ENCODE results near the gene ARHGEF1.

Gene ARHGEF1

GRCh38 chr19:41919948-41920712, 37.1 kb downstream of the ARHGEF1 start:
- no peak for DNase-seq (ENCODE audit: low read depth)

GRCh38 chr19:41920882-41921576, 38.0 kb downstream of the ARHGEF1 start:
- no peak for DNase-seq (ENCODE audit: low read depth)

DNA sequence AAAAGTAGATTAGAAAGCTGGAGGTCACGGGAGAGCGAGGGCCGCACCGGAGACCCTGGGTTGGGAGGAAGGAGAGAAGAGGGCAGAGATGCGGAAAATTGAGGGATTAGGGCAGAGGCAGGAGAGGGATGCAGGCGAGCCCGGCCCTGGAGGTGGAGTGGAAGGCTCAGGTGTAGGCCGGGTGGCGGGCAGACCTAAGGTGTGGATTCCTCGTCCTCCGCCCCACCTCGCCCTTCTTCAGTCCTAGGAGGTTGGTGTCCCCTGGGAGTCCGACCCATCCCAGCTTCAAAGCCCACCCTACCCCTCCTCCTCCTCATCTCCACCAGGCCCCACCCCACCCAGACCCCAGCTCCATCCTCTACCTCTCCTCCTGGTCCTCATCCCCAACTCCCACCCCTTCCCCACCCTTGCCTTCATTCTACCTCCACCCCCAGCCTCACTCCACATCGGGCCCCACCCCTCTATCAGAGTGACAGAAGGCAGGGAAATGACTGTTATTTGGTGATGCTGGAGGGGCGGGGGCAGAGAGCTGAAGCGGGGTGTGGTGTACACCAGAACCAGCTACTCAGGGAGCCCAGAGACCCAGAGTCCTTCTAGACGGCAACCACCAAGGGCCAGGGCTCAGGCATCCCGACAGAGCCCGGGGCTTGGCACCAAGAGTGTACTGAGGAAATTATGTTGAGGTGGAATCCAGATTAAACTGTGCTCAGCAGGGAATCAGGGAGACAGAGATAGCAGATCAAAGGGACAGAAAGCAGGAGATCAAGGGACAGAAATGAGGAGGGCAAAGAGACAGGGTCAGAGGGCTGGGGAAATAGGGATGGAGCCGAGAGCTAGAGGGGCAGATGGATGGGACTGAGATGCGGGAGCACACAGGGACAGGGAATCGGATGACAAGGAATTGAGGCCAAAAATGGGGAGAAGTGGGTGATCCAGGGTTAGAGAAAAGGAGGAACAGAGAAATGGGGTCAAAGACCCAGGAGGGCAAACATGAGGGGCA, 38.9 kb downstream of the ARHGEF1 start:
- no peak for DNase-seq (ENCODE audit: low read depth)

- DNase-seq (ENCODE audit: low read depth) = no peak
These were observed 39.6 kb downstream of the ARHGEF1 start for GRCh38 chr19:41922585-41922984.

DNA sequence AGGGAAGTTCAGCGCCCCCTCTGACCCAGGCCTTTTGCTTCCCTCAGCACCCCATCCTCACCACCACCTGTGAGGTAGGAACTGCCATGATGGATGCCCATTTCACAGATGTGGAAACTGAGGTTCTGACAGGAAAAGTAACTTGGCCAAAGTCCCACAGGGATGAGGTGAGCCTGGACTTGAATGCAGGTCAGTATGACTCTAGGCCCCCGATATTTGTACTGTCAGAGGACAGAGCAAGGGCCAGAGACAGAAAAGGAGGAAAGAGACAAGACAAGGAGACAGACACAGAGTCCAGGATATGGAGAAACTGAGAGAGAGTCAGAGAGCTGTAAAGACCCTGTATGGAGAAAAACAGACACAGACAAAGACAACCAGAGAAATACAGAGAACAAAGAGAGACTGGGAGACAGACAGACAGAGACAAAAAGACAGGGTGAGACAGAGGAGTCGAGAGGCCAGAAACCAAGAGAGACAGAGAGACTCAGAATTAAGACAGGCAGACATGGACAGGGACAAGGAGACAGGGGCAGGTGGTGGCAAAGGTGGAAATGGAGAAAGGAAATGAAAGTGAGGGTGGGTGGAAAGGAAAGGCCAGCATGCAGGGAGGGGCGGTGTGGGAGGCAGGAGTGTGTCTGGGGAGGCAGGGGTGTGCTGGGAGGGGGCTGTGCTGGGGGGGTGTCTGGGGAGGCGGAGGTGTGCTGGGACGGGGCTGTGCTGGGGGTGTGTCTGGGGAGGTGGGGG, 40.2 kb downstream of the ARHGEF1 start:
- no peak for DNase-seq (ENCODE audit: low read depth)

DNA sequence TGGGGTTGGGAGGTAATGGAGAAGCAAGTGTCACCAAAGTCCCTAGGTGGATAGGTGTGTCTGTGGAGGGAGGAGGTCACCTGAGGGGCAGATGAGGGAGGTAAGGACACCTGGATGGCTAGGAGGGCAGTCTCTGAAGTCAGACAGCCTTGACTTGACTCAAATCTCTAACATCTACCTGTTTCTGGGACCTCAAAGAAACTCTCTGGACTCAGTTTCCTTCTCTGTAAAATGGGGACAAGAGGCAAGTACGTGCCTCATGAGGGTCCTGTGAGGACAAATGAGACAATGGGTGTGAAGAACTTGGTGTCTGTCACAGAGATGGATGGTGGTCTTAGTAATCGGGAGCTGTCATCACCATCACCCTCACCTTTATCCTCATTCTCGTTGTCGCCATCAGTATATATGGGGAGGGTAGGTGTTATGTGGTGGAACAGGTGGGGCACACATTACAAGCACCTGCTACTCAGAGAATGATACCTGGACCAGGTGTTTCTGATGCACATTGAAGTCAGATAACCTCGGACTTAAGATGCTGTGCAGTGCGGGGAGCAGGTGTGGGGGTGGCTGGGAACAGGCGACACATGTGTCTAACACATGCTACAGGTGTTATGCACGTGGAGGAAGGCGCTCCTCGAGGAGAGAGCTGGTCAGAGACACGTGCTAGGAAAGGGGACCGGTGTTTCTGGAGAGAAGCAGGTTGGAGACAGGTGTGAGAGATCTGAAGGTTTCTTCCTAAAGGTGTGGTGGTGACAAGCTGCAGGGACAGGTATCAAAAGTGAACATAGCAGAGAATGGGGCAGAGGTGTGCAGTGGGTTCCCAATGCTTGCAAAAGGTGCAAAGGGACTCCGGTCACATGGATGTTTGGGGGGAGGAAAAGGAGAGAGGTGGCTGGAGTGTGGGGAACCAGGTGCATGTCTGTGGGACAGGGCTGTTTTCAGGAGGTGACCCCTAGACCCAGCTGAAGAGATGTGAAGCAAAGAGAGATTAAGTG, 41.5 kb downstream of the ARHGEF1 start:
- no peak for DNase-seq (ENCODE audit: low read depth)

GRCh38 chr19:41925208-41926003, 42.4 kb downstream of the ARHGEF1 start:
- DNase-seq (ENCODE audit: low read depth) = no peak

DNA sequence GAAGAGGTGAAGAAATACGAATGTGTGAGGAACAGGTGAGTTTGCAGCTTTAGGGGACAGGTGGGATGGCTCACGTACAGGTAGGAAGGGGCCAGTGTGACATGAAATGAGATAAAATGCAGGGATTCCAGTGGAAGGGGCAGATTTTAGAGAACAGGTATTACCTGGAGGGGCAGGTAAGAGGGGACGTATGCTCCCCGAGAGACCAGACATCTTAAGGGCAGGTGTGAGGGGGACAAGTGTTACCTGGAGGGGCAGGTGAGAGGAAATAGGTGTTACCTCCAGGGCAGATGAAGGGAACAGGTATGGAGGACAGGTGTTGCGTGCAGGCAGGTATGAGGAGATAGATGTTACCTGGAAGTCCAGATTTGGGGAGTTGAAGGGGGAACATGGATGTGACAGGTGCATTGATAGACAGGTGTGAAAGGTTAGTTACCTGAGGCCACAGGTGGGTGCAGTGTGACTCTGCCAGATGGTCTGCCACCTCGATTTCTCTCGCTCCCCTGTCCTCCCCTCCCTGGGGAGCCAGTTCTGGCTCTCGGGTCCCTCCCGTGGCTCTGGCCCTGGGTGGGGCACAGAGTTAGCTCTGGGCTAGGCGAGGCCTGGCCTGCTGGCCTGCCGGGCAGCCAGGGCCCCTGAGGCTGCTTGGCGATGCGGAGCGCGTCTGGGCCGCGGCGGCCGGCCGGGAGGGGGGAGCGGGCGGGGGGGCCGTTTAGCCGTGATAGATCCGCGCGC, 43.2 kb downstream of the ARHGEF1 start:
- DNase-seq (ENCODE audit: low read depth) = no peak

DNA sequence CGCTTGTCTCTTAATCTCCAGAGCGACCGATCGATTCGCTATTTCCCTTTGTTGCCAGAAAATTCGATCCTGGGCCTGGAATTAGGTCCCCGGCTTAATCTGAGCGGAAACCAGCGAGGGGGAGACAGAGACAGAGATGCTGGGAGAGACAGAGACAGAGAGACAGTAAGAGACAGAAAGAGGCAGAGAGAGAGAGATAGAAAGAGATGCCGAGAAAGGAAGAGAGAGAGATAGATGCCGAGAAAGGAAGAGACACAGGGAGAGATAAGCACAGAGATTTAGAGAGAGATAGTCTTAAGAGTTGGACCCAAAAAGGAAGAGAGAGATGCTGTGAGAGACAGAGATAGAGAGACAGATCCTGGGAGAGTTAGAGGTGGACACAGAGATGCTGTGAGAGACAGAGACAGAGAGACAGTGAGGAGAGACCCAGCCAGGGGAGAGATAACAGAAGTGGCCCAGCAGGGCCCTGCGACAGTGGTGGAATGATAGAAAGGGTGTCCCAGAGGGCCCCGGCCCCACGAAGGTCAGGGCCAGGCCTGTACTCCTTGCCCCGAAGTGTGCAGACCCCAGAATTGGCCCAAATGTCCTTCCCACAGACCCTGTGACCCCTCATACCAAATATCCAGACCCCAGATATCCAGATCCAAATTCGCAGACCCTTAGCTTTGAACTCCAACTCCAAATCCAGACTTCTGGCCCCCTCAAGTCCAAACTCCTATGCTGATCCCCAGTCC, 43.9 kb downstream of the ARHGEF1 start:
- DNase-seq (ENCODE audit: low read depth) = no peak

GRCh38 chr19:41927497-41928192, 44.7 kb downstream of the ARHGEF1 start:
- no peak for DNase-seq (ENCODE audit: low read depth)

DNA sequence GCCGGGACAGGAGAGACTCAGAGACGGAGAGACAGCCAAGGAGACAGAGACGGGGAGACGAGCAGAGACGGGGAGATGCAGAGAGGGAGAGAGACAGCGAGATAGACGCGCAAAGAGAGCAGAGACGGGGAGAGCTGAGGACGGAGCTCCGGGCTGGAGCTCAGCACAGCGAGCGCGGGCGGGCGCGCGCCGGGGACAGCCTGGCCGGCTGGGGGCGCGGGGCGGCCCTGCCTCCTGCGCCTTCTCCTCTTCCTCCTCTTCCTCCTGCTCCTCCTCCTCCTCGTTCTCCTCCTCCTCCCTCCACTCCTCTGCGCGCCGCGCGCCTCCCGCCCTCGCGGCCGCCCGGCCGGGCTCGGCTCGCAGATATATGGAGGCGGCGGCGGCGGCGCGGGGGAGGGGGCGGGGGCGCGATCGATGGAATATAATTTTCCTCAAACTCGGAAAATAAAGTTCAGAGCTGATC, 45.3 kb downstream of the ARHGEF1 start, which contains the start of gene ERFL:
TSS of gene ERFL (minus strand) at position 229 of the 463 bp plus-strand sequence. CDS start 15,530 bp downstream, outside the sequence.
- DNase-seq (ENCODE audit: low read depth) = no peak

GRCh38 chr19:41928754-41929535, 46.0 kb downstream of the ARHGEF1 start:
- no peak for DNase-seq (ENCODE audit: low read depth)

DNA sequence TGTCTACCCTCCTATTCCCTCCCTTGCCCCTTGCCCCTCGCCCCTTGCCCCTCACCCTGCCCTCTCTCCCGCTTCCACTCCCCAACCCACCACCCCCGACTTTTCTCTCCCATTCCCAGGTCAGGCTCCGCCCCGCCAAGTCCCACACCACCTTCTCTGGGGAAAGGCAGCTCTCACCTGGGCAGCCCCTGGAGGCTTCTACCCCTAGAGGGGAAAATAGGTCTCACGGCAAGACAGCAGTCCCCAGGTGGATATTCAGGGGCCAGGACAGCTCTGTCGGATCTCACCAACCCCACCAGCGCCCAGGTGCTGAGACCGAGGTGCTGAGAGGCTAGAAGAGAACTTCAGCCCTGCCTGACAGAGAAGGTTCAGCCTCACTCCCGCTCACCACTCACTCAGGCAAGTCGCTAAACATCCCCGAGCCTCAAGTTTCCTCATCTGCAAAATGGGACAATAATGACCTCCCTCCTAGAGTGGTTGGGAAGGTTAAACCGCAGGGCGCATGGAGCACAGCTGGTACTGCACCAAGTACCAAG, 46.6 kb downstream of the ARHGEF1 start:
- no peak for DNase-seq (ENCODE audit: low read depth)

- no peak for DNase-seq (ENCODE audit: low read depth)
These were observed 47.3 kb downstream of the ARHGEF1 start for GRCh38 chr19:41930322-41930722.

GRCh38 chr19:41930926-41931592, 48.1 kb downstream of the ARHGEF1 start:
- DNase-seq (ENCODE audit: low read depth) = no peak

Measured in stimulated activated CD8-positive, alpha-beta memory T cell treated with anti-CD3 and anti-CD28 coated beads, Interleukin-7, amount 100 ng/mL, for 24 hours (primary cell).